Esophagus (tissue), 2 donors: ENCODE data around the gene TAF11L3. TPM values are rescaled to one million over a fixed set of nuclear protein-coding genes. Genes with fewer than 3 reads are reported as not detected.
"Not testable (repeated sequence)": the region's sequence is repeated elsewhere in the genome, so short reads cannot be mapped to it uniquely, and the experiment has no call there.

Source experiments
- H3K27ac ChIP-seq, 2 donors: one replicate each; pipeline ENCODE4 v1.5.1; 2013; ENCODE audit warnings: low read depth in 2 of 2, mild to moderate bottlenecking in 2 of 2, inconsistent platforms in 1 of 2, low read length in 1 of 2, moderate library complexity in 1 of 2
- H3K27me3 ChIP-seq, 2 donors: one replicate each; pipeline ENCODE4 v1.6.1; 2013; ENCODE audit warnings: low read length in 2 of 2, control low read depth in 1 of 2, mild to moderate bottlenecking in 1 of 2; ENCODE audit not compliant: insufficient read depth in 2 of 2, control insufficient read depth in 1 of 2
- H3K36me3 ChIP-seq, 2 donors: one replicate each; pipeline ENCODE4 v1.6.1; 2013; ENCODE audit warnings: low read length in 1 of 2; ENCODE audit not compliant: control insufficient read depth in 2 of 2, insufficient read depth in 2 of 2
- H3K4me1 ChIP-seq, 2 donors: one replicate each; pipeline ENCODE4 v1.6.1; 2013; ENCODE audit warnings: low read length in 1 of 2; ENCODE audit not compliant: control insufficient read depth in 2 of 2, insufficient read depth in 2 of 2
- H3K4me3 ChIP-seq, 2 donors: one replicate each; pipeline ENCODE4 v1.5.1; 2013; ENCODE audit warnings: low read length in 2 of 2, mild to moderate bottlenecking in 2 of 2, low read depth in 1 of 2, moderate library complexity in 1 of 2
- H3K9me3 ChIP-seq, 2 donors: one replicate each; pipeline ENCODE4 v1.6.1; 2013; ENCODE audit warnings: mild to moderate bottlenecking in 2 of 2, low read depth in 1 of 2, low read length in 1 of 2, moderate library complexity in 1 of 2; ENCODE audit not compliant: control insufficient read depth in 2 of 2, insufficient read depth in 1 of 2
- WGBS, 2 donors: extraction: QIAGEN DNeasy Blood & Tissue Kit; methylation state at CpG; one replicate each; pipeline ENCODE4 v1.1.7; 2013; 5-methylcytosine and 5-hydroxymethylcytosine counted together
- polyA plus RNA-seq, 2 donors: library from polyadenylated mRNA; stranded (reverse); fragments of 200-250 nt; gene quantifications; one replicate each; pipeline ENCODE4 v1.2.3, GENCODE V29; 2013
- donor health status: healthy with polysubstance abuse.
- donor health status: Bipolar disorder and iron deficiency.

TAF11L3 gene
- polyA plus RNA-seq, 2 donors, result not detected

- Histone ChIP-seq H3K4me1 (no peaks in the 10 kb centered on the region), H3K36me3 (no peaks in the 10 kb centered on the region), H3K27ac (no peak overlapping the region), H3K27me3 (no peaks in the 10 kb centered on the region), H3K9me3 (no peaks in the 10 kb centered on the region), H3K4me3 (no peak overlapping the region)
- WGBS, 2 donors, result 84 to 90% methylated on average over 3 of the region's 3 CpGs
These were observed 25.4 kb upstream of the TAF11L3 start for GRCh38 chr5:17492770-17493169.

- Histone ChIP-seq H3K27ac (no peak overlapping the region), H3K4me3 (no peak overlapping the region), H3K36me3 (no peaks in the 10 kb centered on the region), H3K27me3 (no peaks in the 10 kb centered on the region), H3K4me1 (no peaks in the 10 kb centered on the region), H3K9me3 (no peaks in the 10 kb centered on the region)
- 74 to 79% methylated on average over 4 of the region's 4 CpGs for WGBS, 2 donors
These were observed 20.7 kb upstream of the TAF11L3 start for GRCh38 chr5:17497446-17497845.

GRCh38 chr5:17497931-17498330 is 20.2 kb upstream of the TAF11L3 start, which contains the start of gene TAF11L2:
TSS of gene TAF11L2 (plus strand) at chr5:17498231.
- H3K4me1 ChIP-seq, H3K27me3 ChIP-seq, H3K27ac ChIP-seq, H3K9me3 ChIP-seq, H3K36me3 ChIP-seq, H3K4me3 ChIP-seq: not testable (repeated sequence)
- WGBS, 2 donors, result 89 to 90% methylated on average over 8 of the region's 8 CpGs

GRCh38 chr5:17511775-17512325 is 6.3 kb upstream of the TAF11L3 start:
- H3K27me3 ChIP-seq, result no peaks in the 10 kb centered on the region
- H3K4me1 ChIP-seq, result no peaks in the 10 kb centered on the region
- no peak overlapping the region for H3K4me3 ChIP-seq
- WGBS, 2 donors, result 93 to 94% methylated on average over 17 of the region's 17 CpGs
- H3K27ac ChIP-seq, result no peak overlapping the region
- no peaks in the 10 kb centered on the region for H3K9me3 ChIP-seq
- H3K36me3 ChIP-seq, result no peaks in the 10 kb centered on the region

- H3K4me3 ChIP-seq, H3K36me3 ChIP-seq, H3K27ac ChIP-seq, H3K9me3 ChIP-seq, H3K4me1 ChIP-seq, H3K27me3 ChIP-seq: not testable (repeated sequence)
- 83 to 86% methylated on average over 8 to 9 of the region's 12 CpGs for WGBS, 2 donors
These were observed 641 bp upstream of the TAF11L3 start for GRCh38 chr5:17517526-17517925.

GRCh38 chr5:17519508-17519907 is 1.3 kb downstream of the TAF11L3 start:
- not testable (repeated sequence) for H3K9me3 ChIP-seq, H3K27me3 ChIP-seq, H3K4me3 ChIP-seq, H3K27ac ChIP-seq, H3K4me1 ChIP-seq, H3K36me3 ChIP-seq
- 92 to 94% methylated on average over 8 of the region's 14 CpGs for WGBS, 2 donors

- WGBS, 2 donors, result no CpG with 5 or more reads among the region's 15 CpGs
- H3K4me1 ChIP-seq, H3K4me3 ChIP-seq, H3K9me3 ChIP-seq, H3K27me3 ChIP-seq, H3K27ac ChIP-seq, H3K36me3 ChIP-seq: not testable (repeated sequence)
These were observed 3.3 kb downstream of the TAF11L3 start, which contains the start of gene TAF11L4 for GRCh38 chr5:17521501-17521900. TSS of gene TAF11L4 (plus strand) at chr5:17521801.

- H3K27ac ChIP-seq, H3K4me1 ChIP-seq, H3K9me3 ChIP-seq, H3K4me3 ChIP-seq, H3K36me3 ChIP-seq, H3K27me3 ChIP-seq: not testable (repeated sequence)
- no CpG with 5 or more reads among the region's 15 CpGs for WGBS, 2 donors
These were observed 6.8 kb downstream of the TAF11L3 start, which contains the start of gene TAF11L5 for GRCh38 chr5:17524935-17525334. TSS of gene TAF11L5 (plus strand) at chr5:17525235.

GRCh38 chr5:17526504-17526903 is 8.3 kb downstream of the TAF11L3 start:
- not testable (repeated sequence) for H3K9me3 ChIP-seq, H3K4me1 ChIP-seq, H3K27me3 ChIP-seq, H3K4me3 ChIP-seq, H3K27ac ChIP-seq, H3K36me3 ChIP-seq
- 92 to 96% methylated on average over 9 of the region's 17 CpGs for WGBS, 2 donors

GRCh38 chr5:17528369-17528768 is 10.2 kb downstream of the TAF11L3 start, which contains the start of gene TAF11L6:
TSS of gene TAF11L6 (plus strand) at chr5:17528669.
- not testable (repeated sequence) for H3K27ac ChIP-seq, H3K36me3 ChIP-seq, H3K4me3 ChIP-seq, H3K27me3 ChIP-seq, H3K4me1 ChIP-seq, H3K9me3 ChIP-seq
- no CpG with 5 or more reads among the region's 15 CpGs for WGBS, 2 donors
